HG03442 (cell line): ENCODE measurements around the gene E2F2.

Experiments
- ATAC-seq: cut with Tn5 transposase; IDR thresholded peaks from one replicate; pipeline ENCODE4 v1.9.1; 2021; ENCODE audit warnings: mild to moderate bottlenecking, moderate library complexity; ENCODE audit not compliant: unreplicated experiment

Gene E2F2, protein sequence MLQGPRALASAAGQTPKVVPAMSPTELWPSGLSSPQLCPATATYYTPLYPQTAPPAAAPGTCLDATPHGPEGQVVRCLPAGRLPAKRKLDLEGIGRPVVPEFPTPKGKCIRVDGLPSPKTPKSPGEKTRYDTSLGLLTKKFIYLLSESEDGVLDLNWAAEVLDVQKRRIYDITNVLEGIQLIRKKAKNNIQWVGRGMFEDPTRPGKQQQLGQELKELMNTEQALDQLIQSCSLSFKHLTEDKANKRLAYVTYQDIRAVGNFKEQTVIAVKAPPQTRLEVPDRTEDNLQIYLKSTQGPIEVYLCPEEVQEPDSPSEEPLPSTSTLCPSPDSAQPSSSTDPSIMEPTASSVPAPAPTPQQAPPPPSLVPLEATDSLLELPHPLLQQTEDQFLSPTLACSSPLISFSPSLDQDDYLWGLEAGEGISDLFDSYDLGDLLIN

DNA sequence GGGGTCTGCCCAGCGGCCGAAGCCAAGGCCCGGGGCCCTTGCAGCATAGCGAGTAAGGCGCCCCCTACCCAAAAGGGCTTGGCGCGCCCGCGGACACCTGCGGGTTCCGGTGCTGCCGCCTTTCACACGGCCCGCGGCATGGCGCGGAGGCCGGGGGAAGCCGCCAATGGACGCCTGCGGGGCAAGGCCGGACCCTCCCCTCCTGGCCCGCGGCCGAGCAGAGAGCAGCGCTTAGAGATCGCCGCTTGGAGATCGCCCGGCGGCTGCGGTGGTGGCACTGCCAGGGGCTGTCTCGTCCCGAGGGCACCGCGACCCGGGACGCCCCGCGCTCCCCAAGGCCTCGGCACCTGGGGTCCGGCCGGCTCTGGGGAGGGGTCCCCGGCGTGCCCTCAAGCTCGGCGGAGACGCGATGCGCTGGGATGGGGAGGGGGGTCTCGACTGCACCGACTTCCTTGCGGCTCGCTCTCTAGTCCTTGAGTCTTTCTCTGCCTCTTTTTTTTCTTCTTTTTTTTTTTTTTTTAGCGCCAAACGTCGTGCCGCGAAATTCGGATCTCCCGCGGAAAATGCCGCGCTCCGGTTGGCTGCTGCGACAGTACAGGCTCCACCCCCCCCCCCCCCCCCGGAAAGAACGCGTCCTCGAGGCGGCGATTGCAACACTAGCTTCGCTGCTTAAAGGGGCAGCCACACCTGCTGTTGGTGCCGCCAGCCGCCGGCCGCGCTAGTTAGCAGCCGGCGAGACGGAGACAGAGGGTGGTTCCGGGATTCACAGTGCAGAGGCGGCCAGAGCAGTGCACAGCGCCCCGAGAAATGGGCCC, at the start of gene E2F2:
TSS of gene E2F2 (minus strand) at position 487 of the 815 bp plus-strand sequence. CDS start at position 47, 440 bp downstream.
- no peak for ATAC-seq

GRCh38 chr1:23578997-23579363, 47.9 kb upstream of the E2F2 start:
- no peak for ATAC-seq

DNA sequence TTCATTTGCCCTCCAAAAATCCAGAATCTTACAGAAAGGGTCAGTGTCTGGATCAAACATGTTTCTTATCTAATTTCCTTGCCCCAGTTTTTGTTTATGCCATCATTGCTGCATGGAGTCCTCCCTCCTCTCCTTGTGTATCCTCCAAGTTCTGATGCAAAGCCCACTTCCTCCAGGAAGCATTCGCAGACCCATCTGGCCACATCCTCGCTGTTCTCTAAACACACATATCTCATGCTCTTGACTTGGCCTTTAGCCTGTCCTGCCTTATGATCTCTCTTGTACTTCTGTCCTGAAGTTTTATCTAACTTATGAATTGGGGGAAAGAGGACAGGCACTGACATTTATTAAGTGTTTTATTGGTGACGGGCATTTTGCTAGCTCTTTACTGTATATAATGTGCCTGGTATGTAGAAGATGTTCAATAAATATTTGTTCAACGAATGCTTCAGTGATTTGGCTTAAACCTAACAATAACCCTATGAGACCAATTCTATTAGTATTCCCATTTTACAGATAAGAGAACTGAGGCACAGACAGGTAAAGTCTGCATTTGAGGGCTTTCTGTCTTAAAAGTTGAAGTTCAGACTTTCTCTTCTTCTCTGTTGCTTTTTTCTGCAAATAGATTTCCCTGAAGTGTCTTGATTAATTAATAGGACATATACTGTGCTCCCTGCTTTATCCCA, 47.4 kb upstream of the E2F2 start:
- ATAC-seq = no peak

DNA sequence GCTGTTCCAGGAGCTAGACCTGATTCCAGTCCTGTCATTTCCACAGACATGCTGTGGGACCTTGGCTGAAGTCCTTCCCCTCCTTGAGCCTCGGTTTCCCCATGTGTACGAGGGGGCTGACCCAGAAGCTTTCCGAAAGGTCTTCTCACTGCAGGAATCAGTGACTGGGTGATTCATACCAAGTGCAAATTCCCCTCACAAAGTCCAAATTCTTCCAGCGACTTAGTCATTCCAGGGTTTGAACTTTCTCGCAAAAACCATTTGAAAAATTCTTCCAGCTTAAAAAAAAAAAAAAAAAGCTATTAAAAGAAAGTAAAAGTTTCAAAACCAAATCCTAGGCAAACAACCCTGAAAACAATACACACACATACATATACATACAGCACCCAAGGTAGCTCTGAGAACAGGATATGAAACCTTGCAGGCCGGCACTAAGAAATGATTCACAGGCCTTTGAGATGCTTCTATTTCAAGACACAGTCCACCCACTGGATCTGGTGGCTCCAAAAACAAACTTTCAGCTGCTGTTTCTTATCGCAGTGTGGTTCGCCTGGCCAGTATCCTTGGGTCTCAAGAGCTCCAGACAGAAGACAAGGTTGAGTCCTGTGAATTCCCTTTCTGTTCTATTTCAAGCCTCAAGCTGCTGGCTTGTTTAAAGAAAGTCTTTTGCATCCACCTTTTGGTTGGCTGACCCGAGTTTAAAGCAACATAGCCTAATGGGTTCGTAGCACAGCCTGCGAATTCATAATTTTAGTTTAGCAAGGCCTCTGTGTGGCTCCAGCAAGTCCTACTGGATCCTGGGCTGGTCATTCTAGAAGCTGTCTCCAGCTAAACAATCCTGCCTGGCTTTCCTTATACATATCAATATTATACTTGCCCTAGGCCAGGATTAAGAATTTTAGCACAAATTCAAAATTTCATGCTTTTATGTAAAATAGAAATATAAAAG, 46.3 kb upstream of the E2F2 start:
- peak; percentile 79 for ATAC-seq

- no peak for ATAC-seq
Measured at GRCh38 chr1:23576338-23577055, 45.5 kb upstream of the E2F2 start.

GRCh38 chr1:23575226-23575810, 44.3 kb upstream of the E2F2 start:
- ATAC-seq = no peak

GRCh38 chr1:23574265-23574754, 43.3 kb upstream of the E2F2 start:
- peak; percentile 37 for ATAC-seq

GRCh38 chr1:23573574-23574182, 42.6 kb upstream of the E2F2 start:
- no peak for ATAC-seq

- ATAC-seq = no peak
Measured at GRCh38 chr1:23571465-23571864, 40.4 kb upstream of the E2F2 start.

DNA sequence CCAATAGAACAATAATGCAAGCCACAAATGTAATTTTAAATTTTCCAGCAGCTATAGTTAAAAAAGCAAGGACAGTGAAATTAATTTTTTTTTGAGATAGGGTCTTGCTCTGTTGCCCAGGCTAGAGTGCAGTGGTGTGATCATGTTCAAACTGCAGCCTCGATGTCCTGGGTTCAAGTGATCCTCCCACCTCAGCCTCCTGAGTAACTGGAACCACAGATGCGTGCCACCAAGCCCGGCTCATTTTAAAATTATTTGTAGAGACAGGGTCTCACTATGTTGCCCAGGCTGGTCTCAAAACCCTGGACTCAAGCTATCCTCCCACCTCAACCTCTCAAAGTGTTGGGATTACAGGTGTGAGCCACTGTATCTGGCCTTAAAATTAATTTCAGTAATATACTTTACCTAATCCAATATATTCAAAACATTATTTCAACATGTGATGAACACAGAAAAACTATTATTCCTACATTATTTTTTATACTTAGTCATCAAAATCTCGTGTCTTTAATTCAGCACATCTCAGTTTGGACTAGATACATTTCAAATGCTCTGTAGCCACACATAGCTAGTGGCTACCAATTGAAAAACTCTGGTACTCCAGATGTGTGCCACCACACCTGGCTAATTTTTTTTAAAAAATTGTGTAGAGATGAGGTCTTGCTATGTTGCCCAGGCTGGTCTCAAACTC, 39.1 kb upstream of the E2F2 start:
- no peak for ATAC-seq

- no peak for ATAC-seq
Measured at GRCh38 chr1:23568608-23569383, 37.8 kb upstream of the E2F2 start.

DNA sequence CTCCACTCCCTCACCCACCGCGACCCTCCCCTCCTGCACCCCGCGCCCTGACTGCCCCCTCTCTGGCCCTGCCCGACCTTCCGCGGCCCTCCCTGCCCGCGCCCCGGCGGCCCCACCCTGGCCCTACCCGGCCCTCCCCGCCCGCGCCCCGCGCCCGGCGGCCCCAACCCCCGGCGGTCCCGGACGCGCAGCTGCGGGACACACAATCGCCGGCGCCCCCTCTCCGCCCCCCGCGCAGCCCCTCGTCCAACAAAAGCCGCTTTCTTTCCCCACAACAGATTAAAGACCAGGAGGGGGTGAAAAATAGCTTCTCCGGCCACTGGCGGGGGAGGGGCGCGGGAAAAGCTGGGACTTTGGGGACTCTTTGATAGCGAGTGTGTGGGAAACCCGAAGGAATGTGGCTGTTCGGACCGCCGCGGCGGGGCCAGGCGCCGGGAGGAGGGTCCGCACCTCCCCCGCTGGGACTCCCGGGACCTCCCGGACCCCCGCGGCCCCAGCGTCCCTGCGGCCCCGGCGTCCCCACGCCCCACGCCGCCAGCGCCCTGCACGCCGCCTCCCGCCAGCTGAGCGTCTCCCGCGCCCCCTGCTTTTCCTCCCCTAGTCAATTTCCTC, 37.1 kb upstream of the E2F2 start:
- ATAC-seq = no peak

DNA sequence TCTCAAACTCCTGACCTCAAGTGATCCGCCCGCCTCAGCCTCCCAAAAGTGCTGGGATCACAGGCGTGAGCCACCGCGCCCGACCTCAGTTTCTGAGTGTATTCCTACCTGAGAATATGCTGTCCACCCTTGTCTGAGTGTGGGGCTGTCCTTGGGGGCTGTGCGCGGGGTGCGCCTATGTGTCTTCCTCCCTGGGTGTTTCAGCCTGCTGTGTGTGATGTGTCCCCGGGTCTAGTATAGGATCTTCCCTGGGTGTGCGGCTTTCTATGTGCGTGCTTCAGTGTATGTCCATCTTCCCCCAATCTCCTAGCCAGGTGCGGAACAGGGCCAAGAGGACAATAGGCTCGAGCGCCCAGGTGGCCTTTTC, 36.6 kb upstream of the E2F2 start:
- ATAC-seq = no peak

DNA sequence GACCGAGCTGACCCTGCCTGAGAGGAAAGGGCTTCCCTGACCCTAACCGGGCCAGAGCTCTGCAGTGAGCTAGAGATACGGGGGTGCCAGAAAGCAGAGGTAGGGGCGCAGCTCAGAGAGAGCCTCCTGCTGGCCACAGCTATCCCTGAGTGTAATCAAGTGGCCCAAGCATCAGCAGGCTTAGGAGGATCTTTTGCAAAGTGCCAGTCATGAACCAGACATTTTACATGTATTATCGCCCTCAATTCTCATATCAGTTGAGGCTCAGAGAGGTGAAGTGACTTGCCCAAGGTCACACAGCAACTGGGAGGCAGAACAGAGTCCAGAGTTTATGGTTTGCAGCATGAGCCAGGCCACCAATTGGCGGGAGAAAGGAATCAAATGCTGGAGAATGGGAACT, 35.3 kb upstream of the E2F2 start:
- ATAC-seq = no peak

GRCh38 chr1:23565776-23566175, 34.7 kb upstream of the E2F2 start:
- no peak for ATAC-seq

- ATAC-seq = no peak
Measured at GRCh38 chr1:23564529-23565122, 33.6 kb upstream of the E2F2 start.
